GM06990 (cell line): ENCODE measurements around the gene SPG11.
"Not testable (repeated sequence)": the region's sequence is repeated elsewhere in the genome, so short reads cannot be mapped to it uniquely, and the experiment has no call there.

Experiments used
- DNase-seq: peaks from one replicate; pipeline ENCODE4 v3.0.0-alpha.2; 2011; ENCODE audit not compliant: insufficient read length; ENCODE audit errors: extremely low read depth
- H3K27me3 ChIP-seq: replicated peaks from 2 replicates; pipeline ENCODE4 v1.6.0; 2011; ENCODE audit warnings: low read length; ENCODE audit not compliant: control insufficient read depth, insufficient read depth
- H3K36me3 ChIP-seq: 2 replicates; pipeline ENCODE4 v1.5.1; 2011; ENCODE audit warnings: low read length; ENCODE audit not compliant: control insufficient read depth, insufficient read depth
- H3K4me3 ChIP-seq: replicated peaks from 2 replicates; pipeline ENCODE4 v1.5.1; 2011; ENCODE audit warnings: low read depth, mild to moderate bottlenecking, control low read depth, low read length
- CTCF ChIP-seq: IDR thresholded peaks from 2 replicates; pipeline ENCODE4 v1.5.1; 2011; ENCODE audit warnings: low read length, control low read depth, mild to moderate bottlenecking, inconsistent platforms; ENCODE audit not compliant: insufficient read depth, poor library complexity, severe bottlenecking

The SPG11 gene

GRCh38 chr15:44697014-44697413 is 33.6 kb upstream of the SPG11 start:
- no peak for TF ChIP-seq CTCF
- Histone ChIP-seq H3K4me3 (no peak overlapping the region), H3K36me3 (no peaks in the 10 kb centered on the region; the same call in 1 of the 2 replicates), H3K27me3 (no peaks in the 10 kb centered on the region)
- no peak for DNase-seq

GRCh38 chr15:44695294-44695693 is 31.8 kb upstream of the SPG11 start:
- no peak for DNase-seq
- H3K36me3 ChIP-seq = no peaks in the 10 kb centered on the region; the same call in 1 of the 2 replicates
- H3K27me3 ChIP-seq = no peaks in the 10 kb centered on the region
- H3K4me3 ChIP-seq = no peak overlapping the region
- TF ChIP-seq CTCF = no peak

DNA sequence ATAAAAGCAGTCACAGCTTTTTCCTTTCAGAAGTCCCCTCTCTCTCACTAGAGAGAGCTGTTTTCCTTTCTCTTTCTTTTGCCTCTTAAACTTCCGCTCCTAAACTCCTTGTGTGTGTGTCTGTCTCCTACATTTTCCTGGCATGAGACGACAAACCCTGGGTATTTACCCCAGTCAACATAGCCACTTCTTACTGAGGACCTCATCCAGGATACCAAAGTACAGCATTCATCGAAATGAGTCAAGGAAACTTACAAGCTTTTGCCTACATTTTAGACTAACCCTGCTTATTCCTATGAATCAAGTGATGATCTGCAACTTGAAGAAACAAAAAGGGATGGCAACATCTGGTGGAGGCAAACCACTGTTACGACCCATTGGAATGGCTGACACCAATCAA is 31.0 kb upstream of the SPG11 start:
- H3K27me3 ChIP-seq = no peaks in the 10 kb centered on the region
- H3K4me3 ChIP-seq = no peak overlapping the region
- no peak for TF ChIP-seq CTCF
- no peak for DNase-seq
- no peaks in the 10 kb centered on the region; the same call in 1 of the 2 replicates for H3K36me3 ChIP-seq

- no peak for DNase-seq
- no peak for TF ChIP-seq CTCF
- Histone ChIP-seq H3K4me3 (no peak overlapping the region), H3K27me3 (no peaks in the 10 kb centered on the region), H3K36me3 (no peaks in the 10 kb centered on the region; the same call in 1 of the 2 replicates)
These were observed 29.2 kb upstream of the SPG11 start for GRCh38 chr15:44692659-44693058.

DNA sequence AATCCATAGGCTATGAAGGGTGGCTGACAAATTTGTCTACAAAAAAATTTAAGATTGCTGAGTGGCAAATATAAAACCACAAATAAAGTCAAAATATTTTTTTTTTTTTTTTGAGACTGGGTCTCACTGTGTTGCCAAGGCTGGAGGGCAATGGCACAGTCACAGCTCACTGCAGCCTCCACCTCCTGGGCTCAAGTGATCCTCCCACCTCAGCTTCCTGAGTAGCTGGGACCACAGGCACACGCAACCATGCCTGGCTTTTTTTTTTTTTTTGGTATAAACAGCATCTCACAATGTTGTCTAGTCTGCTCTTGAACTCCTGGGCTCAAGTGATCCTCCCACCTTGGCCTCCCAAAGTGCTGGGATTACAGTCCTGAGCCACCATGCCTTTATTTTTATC is 26.8 kb upstream of the SPG11 start:
- H3K27me3 ChIP-seq, H3K4me3 ChIP-seq, H3K36me3 ChIP-seq, DNase-seq: not testable (repeated sequence)

DNA sequence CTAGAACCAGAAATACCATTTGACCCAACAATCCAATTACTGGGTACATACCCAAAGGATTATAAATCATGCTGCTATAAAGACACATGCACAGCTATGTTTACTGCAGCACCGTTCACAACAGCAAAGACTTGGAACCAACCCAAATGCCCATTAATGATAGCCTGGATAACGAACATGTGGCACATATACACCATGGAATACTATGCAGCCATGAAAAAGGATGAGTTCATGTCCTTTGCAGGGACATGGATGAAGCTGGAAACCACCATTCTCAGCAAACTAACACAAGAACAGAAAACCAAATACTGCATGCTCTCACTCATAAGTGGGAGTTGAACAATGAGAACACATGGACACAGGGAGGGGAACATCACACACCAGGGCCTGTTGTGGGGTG is 25.9 kb upstream of the SPG11 start:
- H3K4me3 ChIP-seq, H3K27me3 ChIP-seq, H3K36me3 ChIP-seq, DNase-seq: not testable (repeated sequence)

GRCh38 chr15:44682809-44683682 is 19.6 kb upstream of the SPG11 start:
- H3K27me3 ChIP-seq, H3K4me3 ChIP-seq, H3K36me3 ChIP-seq, DNase-seq: not testable (repeated sequence)
